ENCODE results near the gene SIPA1L3.

The SIPA1L3 gene

GRCh38 chr19:38193445-38193844, 286.4 kb downstream of the SIPA1L3 start:
- no peak for DNase-seq (ENCODE audit: low read depth)

DNA sequence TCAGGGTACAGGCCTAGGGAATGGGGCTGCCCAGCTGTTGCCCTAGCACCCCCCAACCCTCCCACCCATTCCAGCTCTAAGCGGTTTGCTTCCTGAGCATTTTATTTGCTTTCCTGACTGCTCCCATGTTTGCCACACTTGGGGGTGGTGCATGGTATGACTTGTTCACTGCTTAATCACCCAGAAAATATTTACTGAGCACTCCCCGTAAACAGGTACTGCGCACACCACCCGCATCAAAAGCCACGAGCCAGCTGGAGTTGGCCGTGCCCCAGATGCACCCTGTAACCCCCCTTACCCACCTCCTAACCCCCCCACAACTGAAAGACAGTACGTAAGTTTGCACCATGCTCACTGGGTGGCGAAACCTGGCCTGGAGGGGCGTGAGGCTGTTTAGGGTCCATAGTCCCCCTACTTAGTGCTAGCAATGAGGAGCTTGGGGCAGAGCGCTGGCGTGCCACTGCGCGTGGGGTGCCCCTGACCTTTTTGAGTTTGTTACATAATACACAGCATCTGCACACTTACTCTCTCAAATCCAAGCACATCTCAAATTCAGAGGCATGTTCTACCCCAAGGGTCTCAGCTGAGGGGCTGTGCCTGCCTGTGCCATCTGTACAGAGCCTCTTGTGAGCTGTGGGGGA, 287.2 kb downstream of the SIPA1L3 start:
- DNase-seq (ENCODE audit: low read depth), result no peak

DNA sequence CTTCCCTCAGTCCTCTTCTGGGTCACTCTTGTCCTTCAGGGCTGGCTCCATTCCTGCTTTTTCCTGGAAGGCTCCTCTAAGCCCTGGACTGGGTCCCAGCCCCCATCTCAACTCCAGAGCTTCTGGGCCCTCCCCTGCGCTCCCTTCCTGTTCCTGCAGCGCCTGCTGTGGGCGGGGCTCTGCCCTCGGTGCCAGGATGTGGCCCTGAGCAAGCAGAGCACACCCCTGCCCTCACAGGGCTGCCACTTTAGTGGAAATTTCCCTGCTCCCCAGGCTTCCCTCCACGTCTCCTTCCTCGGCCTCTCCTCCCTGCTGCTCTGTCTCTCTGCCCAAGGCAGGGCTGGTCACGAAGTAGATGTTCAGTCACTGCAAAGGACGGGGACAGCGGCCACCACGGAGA, 288.2 kb downstream of the SIPA1L3 start:
- DNase-seq (ENCODE audit: low read depth), result no peak

DNA sequence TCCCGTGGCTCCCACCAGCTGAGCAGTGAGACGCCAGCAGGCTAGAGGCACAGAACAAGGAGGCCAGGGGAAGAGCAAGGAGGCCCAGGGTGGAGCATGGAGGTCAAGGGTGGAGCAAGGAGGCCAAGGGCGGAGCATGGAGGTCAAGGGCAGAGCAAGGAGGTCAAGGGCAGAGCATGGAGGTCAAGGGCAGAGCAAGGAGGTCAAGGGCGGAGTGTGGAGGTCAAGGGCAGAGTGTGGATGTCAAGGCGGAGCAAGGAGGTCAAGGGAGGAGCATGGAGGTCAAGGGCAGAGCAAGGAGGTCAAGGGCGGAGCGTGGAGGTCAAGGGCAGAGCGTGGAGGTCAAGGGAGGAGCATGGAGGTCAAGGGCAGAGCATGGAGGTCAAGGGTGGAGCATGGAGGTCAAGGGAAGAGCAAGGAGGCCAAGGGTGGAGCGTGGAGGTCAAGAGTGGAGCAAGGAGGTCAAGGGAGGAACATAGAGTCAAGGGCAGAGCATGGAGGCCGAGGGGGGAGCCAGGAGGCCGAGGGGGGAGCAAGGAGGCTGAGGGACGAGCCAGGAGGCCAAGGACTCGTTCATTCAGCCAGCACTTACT, 289.3 kb downstream of the SIPA1L3 start:
- no peak for DNase-seq (ENCODE audit: low read depth)

- no peak for DNase-seq (ENCODE audit: low read depth)
Observed at GRCh38 chr19:38196948-38197656, 290.1 kb downstream of the SIPA1L3 start.

DNA sequence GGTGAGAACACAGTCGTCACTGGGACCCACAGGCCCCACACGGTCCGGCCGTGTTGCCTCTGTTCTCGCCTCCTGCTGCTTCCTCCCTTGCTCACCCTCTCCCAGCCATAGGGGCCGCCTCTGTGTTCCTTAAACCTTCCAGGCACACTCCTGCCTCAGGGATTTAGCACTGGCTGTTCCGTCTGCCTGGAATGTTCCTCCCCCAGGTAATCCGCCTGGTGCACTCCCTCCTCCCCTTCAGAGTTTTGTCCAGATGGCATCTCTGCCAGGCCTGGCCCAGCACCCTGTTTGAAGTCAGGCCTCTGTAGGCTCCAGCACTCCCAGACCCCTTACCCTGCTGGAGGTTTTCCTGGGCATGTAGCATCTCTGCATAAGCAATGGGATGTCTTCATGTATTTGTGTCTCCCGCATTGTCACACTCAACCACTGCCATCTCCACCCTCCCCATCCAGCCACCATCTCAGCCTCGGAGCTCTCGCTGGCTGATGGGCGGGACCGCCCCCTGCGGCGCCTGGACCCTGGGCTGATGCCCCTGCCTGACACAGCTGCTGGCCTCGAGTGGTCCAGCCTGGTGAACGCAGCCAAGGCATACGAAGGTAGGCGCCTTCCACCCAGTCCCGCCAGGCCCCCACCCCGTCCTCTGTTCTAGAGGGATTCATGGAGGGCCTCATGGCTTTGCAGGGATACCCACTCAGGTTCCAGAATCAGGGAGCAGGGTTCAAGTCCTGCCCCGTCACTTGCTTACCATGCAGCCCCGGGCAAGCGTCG, 291.1 kb downstream of the SIPA1L3 start:
- DNase-seq (ENCODE audit: low read depth), result no peak

GRCh38 chr19:38199340-38199739, 292.3 kb downstream of the SIPA1L3 start:
- DNase-seq (ENCODE audit: low read depth), result no peak

DNA sequence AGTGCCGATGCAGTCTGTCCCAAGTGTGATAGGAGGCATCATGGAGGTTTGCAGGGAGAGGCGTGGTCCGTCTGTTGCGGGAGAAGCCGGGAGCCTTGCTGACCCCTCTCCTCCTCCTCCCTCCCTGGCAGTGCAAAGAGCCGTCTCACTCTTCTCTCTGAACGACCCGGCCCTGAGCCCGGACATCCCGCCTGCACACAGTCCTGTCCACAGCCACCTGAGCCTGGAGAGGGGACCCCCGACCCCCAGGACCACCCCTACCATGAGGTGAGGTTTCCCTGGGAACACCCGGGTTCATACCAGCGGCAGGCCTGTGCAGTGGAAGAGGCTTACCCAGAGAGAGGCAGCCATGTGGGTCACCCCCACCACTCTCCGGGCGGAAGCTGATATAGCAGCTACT, 294.7 kb downstream of the SIPA1L3 start:
- no peak for DNase-seq (ENCODE audit: low read depth)

GRCh38 chr19:38202504-38202903, 295.5 kb downstream of the SIPA1L3 start:
- no peak for DNase-seq (ENCODE audit: low read depth)

- no peak for DNase-seq (ENCODE audit: low read depth)
Observed at GRCh38 chr19:38203197-38203596, 296.2 kb downstream of the SIPA1L3 start.

DNA sequence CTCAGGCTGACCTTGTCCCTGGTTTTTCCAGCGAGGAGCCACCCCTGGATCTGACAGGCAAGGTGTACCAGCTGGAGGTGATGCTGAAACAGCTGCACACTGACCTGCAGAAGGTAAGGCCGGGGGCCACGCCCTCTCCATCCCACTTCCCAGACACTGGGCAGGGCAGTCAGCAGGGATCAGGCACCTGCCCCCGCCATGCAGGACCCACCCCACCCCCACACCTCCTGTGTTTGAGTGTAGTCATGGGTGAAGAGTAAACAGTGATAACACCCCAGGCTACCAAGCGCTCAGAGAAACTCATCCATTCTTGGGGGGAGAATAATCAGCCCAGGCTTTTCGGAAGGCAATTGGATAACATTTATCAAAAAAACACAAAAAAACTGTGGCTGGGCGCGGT, 297.1 kb downstream of the SIPA1L3 start:
- no peak for DNase-seq (ENCODE audit: low read depth)

GRCh38 chr19:38204728-38205127, 297.7 kb downstream of the SIPA1L3 start:
- DNase-seq (ENCODE audit: low read depth), result no peak

DNA sequence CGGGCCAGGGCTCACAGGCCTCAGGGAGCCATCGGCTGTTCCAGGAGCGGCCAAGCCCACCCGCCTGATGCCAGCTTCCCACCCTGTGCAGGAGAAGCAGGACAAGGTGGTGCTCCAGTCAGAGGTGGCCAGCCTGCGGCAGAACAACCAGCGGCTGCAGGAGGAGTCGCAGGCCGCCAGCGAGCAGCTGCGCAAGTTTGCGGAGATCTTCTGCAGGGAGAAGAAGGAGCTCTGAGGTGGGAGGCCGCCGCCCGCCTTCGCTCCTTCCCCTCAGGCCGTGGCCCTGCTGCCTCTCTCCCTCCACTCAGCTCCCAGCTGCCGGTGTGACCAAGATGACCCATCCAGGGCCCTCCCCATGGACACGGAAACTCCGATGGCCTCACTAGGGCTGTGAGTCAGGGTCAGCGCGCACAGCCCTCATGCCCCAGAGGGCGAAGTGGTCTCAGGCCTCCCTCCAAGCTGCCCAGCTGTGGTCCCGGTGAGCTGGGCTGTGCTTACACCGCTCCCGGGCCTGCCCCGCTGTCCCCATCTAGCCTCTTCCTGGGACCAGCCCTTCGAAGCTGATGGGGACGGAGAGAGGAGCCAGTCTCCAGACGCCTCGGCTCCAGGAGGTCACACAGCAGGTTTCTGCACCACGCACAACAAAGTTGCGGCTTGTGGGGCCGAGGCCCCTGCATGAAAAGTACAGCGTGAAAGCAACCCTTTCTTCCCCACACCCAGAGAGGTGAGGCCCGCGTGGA, 299.2 kb downstream of the SIPA1L3 start:
- DNase-seq (ENCODE audit: low read depth), result no peak

DNA sequence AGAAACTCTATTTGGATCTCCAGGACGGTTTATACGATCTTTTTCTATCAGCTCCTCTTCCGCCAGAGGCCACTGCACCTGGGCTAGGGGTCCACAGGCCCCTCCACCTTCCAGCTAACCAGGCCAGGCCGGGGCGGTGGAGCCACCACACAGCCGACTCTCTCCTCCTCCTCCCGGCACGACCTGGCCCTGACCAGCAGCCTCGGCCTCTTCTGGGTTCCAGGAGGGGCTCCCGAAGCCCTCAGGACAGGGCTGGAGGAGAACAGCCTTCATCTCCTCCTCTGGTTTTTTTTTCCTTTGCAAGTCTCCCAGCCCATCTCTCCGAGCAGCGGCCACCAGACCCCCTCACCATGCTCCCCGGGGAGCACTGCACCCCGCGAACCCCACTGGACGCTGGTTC, 299.9 kb downstream of the SIPA1L3 start:
- DNase-seq (ENCODE audit: low read depth), result no peak

DNA sequence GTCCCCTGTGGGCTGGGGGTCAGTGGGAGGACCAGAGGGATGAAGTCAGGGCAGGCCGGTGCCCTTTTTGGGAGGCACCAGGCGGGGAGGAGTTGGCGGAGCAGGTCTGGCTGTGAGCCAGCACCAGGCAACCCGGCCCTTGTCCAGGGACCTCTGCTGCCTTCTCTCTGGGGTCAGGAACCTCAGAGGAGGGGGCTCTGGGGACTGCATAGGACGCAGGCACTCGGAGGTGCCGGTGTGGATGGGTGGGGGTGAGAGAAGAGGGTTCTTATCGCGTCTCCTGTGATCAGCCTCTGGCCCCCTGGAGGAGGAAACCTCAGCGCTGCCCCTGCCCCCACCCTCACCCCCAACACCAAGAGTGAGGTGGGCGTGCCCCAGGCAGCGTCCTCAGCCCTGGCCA, 300.5 kb downstream of the SIPA1L3 start:
- no peak for DNase-seq (ENCODE audit: low read depth)

DNA sequence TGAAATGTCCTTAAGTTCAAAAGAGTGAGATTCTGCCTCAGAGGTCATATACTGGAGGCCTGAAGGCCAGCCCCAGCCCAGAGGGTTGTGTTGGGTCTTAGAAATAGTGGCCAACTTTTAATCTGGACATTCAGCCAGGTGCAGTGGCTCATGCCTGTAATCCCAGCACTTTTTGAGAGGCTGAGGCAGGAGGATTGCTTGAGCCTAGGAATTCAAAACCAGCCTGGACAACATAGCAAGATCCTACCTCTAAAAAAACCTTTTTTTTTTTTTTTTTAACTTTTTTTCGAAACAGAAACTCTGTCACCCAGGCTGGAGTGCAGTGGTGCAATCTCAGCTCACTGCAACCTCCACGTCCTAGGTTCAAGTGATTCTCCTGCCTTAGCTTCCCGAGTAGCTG, 301.6 kb downstream of the SIPA1L3 start:
- DNase-seq (ENCODE audit: low read depth), result no peak

DNA sequence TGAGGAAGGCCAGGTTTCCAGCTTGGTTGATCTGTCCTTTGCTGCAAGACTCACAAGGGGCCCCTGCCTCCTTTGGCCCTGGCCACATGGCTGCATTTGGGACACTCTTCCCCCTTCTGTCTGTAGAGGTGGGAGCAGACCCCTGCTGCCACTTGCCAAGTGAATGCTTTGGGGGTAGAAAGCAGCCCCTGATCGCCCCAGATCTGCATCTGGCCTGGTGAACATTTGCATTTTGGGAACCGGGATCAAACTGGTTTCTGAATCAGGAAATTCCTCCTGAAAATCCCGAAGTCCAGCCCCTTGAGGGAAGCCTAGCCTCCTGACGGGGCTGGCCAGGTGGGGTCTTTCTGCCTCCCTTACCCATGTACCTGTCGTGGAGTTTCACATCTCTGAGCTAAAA, 302.1 kb downstream of the SIPA1L3 start:
- DNase-seq (ENCODE audit: low read depth), result no peak

DNA sequence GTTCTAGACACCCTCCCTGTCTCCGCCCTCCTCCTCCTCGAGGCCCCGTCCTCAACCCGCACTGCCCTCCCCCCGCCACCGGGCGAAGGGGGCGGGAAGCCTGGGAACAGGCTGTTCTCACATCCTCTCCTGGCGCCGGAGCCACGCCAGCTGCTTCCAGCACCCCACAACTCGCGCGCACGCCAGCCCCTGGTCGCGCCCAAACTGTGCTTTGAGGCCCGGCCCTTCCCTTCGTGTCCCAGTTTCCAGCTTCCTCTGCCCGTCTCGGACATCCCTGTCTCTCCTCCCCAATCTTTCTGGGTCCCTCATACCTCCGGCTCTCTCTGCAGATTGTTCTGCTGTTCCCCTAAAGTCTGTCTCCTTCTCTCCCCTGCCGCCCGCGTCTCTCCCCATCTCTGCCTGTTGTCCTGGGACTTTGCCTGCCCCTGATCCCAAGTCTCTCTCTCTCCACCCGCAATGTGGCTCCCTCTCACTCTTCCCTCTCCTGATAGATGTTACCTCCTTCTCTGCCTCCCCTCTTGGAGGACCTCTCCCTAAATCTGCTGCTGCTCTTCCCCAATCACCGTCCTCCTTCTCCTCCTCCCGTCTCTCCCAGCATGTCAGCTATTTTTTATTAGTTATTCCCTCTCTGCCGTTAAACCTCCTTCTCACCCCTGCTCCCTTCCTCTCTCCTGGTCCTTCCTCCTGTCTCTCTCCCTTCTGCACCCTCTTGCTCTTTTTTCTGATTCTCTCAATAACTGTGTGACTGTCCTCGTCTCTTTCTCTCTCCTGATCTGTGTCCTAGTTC, 302.9 kb downstream of the SIPA1L3 start:
- no peak for DNase-seq (ENCODE audit: low read depth)

- DNase-seq (ENCODE audit: low read depth), result no peak
Observed at GRCh38 chr19:38210458-38210987, 303.5 kb downstream of the SIPA1L3 start.

- no peak for DNase-seq (ENCODE audit: low read depth)
Observed at GRCh38 chr19:38211151-38211591, 304.2 kb downstream of the SIPA1L3 start.

- no peak for DNase-seq (ENCODE audit: low read depth)
Observed at GRCh38 chr19:38211766-38212165, 304.8 kb downstream of the SIPA1L3 start.

Data from activated T-cell treated with anti-CD3 and anti-CD28 coated beads for 1 hour (primary cell).